K562 (cell line): ENCODE data around the gene UTS2R. TPM values are rescaled to one million over a fixed set of nuclear protein-coding genes. Genes with fewer than 3 reads are reported as not detected.
A peak's percentile ranks its signal among the peaks of the same experiment; 100 is the strongest.

Experiments used
- ATAC-seq: fragments of 200-7000 bp; cut with Tn5 transposase; 3 replicates; pipeline ENCODE4 v1.9.1; 2020; ENCODE audit warnings: moderate library complexity
- BruUV-seq: library from RNA; stranded (reverse); fragments of 400-500 nt; replicated peaks from 2 replicates; lab custom pipeline; 2021; lab: Mats Ljungman, UMichigan
- CTCF ChIA-PET: fragments of 300-600 bp; formaldehyde crosslinking; extraction: SDS; loops from one replicate; lab custom pipeline; 2021; ENCODE audit warnings: low intra/inter-chr PET ratio; lab: Yijun Ruan, JAX
- POLR2A ChIA-PET: fragments of 300-600, 350-650 bp; sonication (Branson Sonifier 250); formaldehyde crosslinking; extraction: SDS; loops from one replicate; lab custom pipeline; 2021; ENCODE audit warnings: antibody characterized with exemption, inconsistent platforms; lab: Yijun Ruan, JAX
- DNase-seq, 4 experiments: peaks; one replicate each; pipeline versions ENCODE4 v3.0.0 to v3.0.0-alpha.2; 2011 to 2018; ENCODE audit warnings: low spot score in 3 of 4, mixed read lengths in 3 of 4; ENCODE audit errors: extremely low read depth in 1 of 4
- FAIRE-seq: peaks from 2 replicates; lab custom pipeline; 2011; peaks lifted over from hg19 to GRCh38; lab: Jason Lieb, UNC
- H2AFZ ChIP-seq: 2 replicates; pipeline ENCODE4 v1.6.0; 2011; ENCODE audit warnings: low read depth, low read length, control low read depth, inconsistent platforms
- H3K27ac ChIP-seq: fragments of 200-600 bp; 3 replicates; pipeline ENCODE4 v1.8.0; 2011; ENCODE audit warnings: low read depth, mild to moderate bottlenecking, control low read depth, inconsistent platforms, low read length, moderate library complexity, mixed read lengths; ENCODE audit errors: extremely low read depth
- H3K27me3 ChIP-seq, 2 experiments: fragments of 300-600 bp in 1 of 2; 2 replicates in 1 of 2; 3 replicates in 1 of 2; pipeline versions ENCODE4 v1.6.0 to v1.8.0; 2011; ENCODE audit warnings: inconsistent platforms in 2 of 2, low read length in 2 of 2, mild to moderate bottlenecking in 1 of 2, mixed read lengths in 1 of 2, moderate library complexity in 1 of 2; ENCODE audit not compliant: control insufficient read depth in 2 of 2, insufficient read depth in 2 of 2
- H3K36me3 ChIP-seq: fragments of 300-600 bp; 3 replicates; pipeline ENCODE4 v1.8.0; 2011; ENCODE audit warnings: mild to moderate bottlenecking, low read length, inconsistent platforms; ENCODE audit not compliant: control insufficient read depth, insufficient read depth
- H3K4me1 ChIP-seq, 2 experiments: fragments of 200-600 bp in 1 of 2; replicated peaks in 1 of 2; 2 replicates in 1 of 2; 3 replicates in 1 of 2; pipeline versions ENCODE4 v1.5.1 to v1.8.0; 2011; ENCODE audit warnings: inconsistent platforms in 2 of 2, low read length in 2 of 2, mild to moderate bottlenecking in 1 of 2, mixed read lengths in 1 of 2, moderate library complexity in 1 of 2; ENCODE audit not compliant: control insufficient read depth in 2 of 2, insufficient read depth in 2 of 2
- H3K4me2 ChIP-seq: 2 replicates; pipeline ENCODE4 v1.6.1; 2011; ENCODE audit warnings: low read length, control low read depth, inconsistent platforms, mixed read lengths; ENCODE audit not compliant: insufficient read depth
- H3K4me3 ChIP-seq: fragments of 200-600 bp; sonication (generic), shearing (Covaris generic); 2 replicates; pipeline ENCODE4 v1.5.1; 2016; ENCODE audit warnings: control low read depth, inconsistent platforms
- H3K79me2 ChIP-seq: fragments of 200-600 bp; 3 replicates; pipeline ENCODE4 v1.8.0; 2011; ENCODE audit warnings: low read length, inconsistent platforms; ENCODE audit not compliant: control insufficient read depth, insufficient read depth
- H3K9ac ChIP-seq, 2 experiments: 2 replicates each; pipeline versions ENCODE4 v1.6.0 to v1.6.1; 2011; ENCODE audit warnings: low read depth in 2 of 2, low read length in 2 of 2, control low read depth in 1 of 2, inconsistent platforms in 1 of 2, mild to moderate bottlenecking in 1 of 2, mixed read lengths in 1 of 2; ENCODE audit not compliant: insufficient read depth in 1 of 2
- H3K9me1 ChIP-seq: one replicate; pipeline ENCODE4 v1.6.0; 2011; ENCODE audit warnings: inconsistent platforms, mild to moderate bottlenecking, low read length, moderate library complexity; ENCODE audit not compliant: control insufficient read depth, insufficient read depth
- H3K9me3 ChIP-seq: replicated peaks from 2 replicates; pipeline ENCODE4 v1.5.1; 2011; ENCODE audit warnings: low read depth, low read length, inconsistent platforms; ENCODE audit not compliant: control insufficient read depth, insufficient read depth
- H4K20me1 ChIP-seq: replicated peaks from 2 replicates; pipeline ENCODE4 v1.6.1; 2011; ENCODE audit warnings: low read length, inconsistent platforms, mixed read lengths; ENCODE audit not compliant: control insufficient read depth, insufficient read depth
- BACH1 ChIP-seq: fragments of 200-800 bp; sonication (Bioruptor generic); IDR thresholded peaks from 2 replicates; pipeline ENCODE4 v1.6.1; 2016; ENCODE audit warnings: missing genetic modification characterization, missing compliant biosample characterization
- CTCF ChIP-seq, 3 experiments: IDR thresholded peaks in 2 of 3; conservative IDR thresholded peaks in 1 of 3; 2 replicates each; pipeline ENCODE4 v1.5.1; 2011 to 2012; ENCODE audit warnings: low read length in 3 of 3, mild to moderate bottlenecking in 3 of 3, control low read depth in 2 of 3, improper control_type of control experiment in 1 of 3, inconsistent platforms in 1 of 3, low read depth in 1 of 3, mixed read lengths in 1 of 3, moderate library complexity in 1 of 3; ENCODE audit not compliant: insufficient read depth in 2 of 3
- GMEB1 ChIP-seq: fragments of 250-450 bp; sonication (Bioruptor Pico); IDR thresholded peaks from 2 replicates; pipeline ENCODE4 v1.4.0; 2020; ENCODE audit warnings: mild to moderate bottlenecking
- MED1 ChIP-seq: sonication (generic); formaldehyde crosslinking; IDR thresholded peaks from 2 replicates; pipeline ENCODE4 v1.8.1; 2023; ENCODE audit warnings: missing genetic modification reagents, borderline replicate concordance
- NR4A1 ChIP-seq, 2 experiments: fragments of 250-450 bp in 1 of 2; fragments of 450-650 bp in 1 of 2; sonication (Bioruptor Pico) in 1 of 2; IDR thresholded peaks; 2 replicates each; pipeline versions ENCODE4 v1.4.0 to v1.6.1; 2016 to 2020; ENCODE audit warnings: mild to moderate bottlenecking in 2 of 2, missing compliant biosample characterization in 1 of 2, missing genetic modification characterization in 1 of 2, moderate library complexity in 1 of 2
- THRB ChIP-seq: fragments of 450-650 bp; formaldehyde crosslinking; conservative IDR thresholded peaks from 2 replicates; pipeline ENCODE4 v1.4.0; 2022; ENCODE audit warnings: mild to moderate bottlenecking, missing genetic modification characterization
- ZFPM2 ChIP-seq: fragments of 250-450 bp; sonication (Bioruptor Pico); IDR thresholded peaks from 2 replicates; pipeline ENCODE4 v1.5.1; 2022; ENCODE audit warnings: mild to moderate bottlenecking
- ZKSCAN3 ChIP-seq: fragments of 250-450 bp; sonication (Bioruptor Pico); IDR thresholded peaks from 2 replicates; pipeline ENCODE4 v1.4.0; 2020
- ZNF263 ChIP-seq: sonication (generic); formaldehyde crosslinking; IDR thresholded peaks from 2 replicates; pipeline ENCODE4 v1.8.0; 2022; ENCODE audit warnings: mild to moderate bottlenecking, missing genetic modification reagents, borderline replicate concordance
- ZNF395 ChIP-seq: fragments of 200-800 bp; sonication (Bioruptor generic); IDR thresholded peaks from 2 replicates; pipeline ENCODE4 v1.6.1; 2017; ENCODE audit warnings: missing genetic modification characterization, missing compliant biosample characterization
- WGBS: fragments of 100-300 bp; shearing (Covaris generic); methylation state at CpG from one replicate; pipeline ENCODE4 v1.1.6; 2016; ENCODE audit warnings: low coverage, mixed read lengths; ENCODE audit not compliant: insufficient coverage; ENCODE audit errors: missing lambda C conversion rate; 5-methylcytosine and 5-hydroxymethylcytosine counted together
- in situ Hi-C: fragments of 300-500 bp; cut with MboI; formaldehyde crosslinking; loops from 4 replicates; pipeline ENCODE4 v1.15.0; 2018; ENCODE audit warnings: inconsistent platforms, mixed read lengths
- intact Hi-C: fragments of 100-400 bp; cut with micrococcal nuclease; formaldehyde crosslinking; loops from 2 replicates; pipeline ENCODE4 v1.14.2; 2022
- polyA plus RNA-seq, 8 experiments: library from polyadenylated mRNA; depleted of rRNA in 4 of 8; stranded (reverse) in 5 of 8; unstranded in 3 of 8; fragments of >200 nt; fragmentation: Nextera tagmentation in 2 of 8; fragmentation: Illumina TruSeq in 1 of 8; extraction: Ambion mirVana in 2 of 8; extraction: Trizol in 1 of 8; gene quantifications; 2 replicates each; pipeline versions ENCODE4 v1.2.1 to v1.2.3, GENCODE V29; 2011 to 2014; ENCODE audit warnings: inconsistent platforms in 1 of 8, missing spikeins in 1 of 8
- total RNA-seq, 7 experiments: library from RNA; depleted of rRNA in 6 of 7; stranded (reverse); fragments of >200 nt in 6 of 7; fragmentation: Illumina TruSeq in 2 of 7; extraction: Trizol in 2 of 7; gene quantifications; 2 replicates each; pipeline versions ENCODE4 v1.2.1 to v1.2.3, GENCODE V29; 2011 to 2021; ENCODE audit warnings: low replicate concordance in 1 of 7
- TF ChIP-seq, protein P1 (sequence below): fragments of 450-650 bp; IDR thresholded peaks from 2 replicates; pipeline ENCODE4 v1.6.1; 2016

The UTS2R gene
- total and polyA plus RNA-seq, 9 of the 15 experiments (the other 6 are each of a cell fraction or from before 2014, with no cell fraction given), result 0.22 TPM; not detected in 8

- TF ChIP-seq ZNF263 (CRISPR knock-in tag) (no peak), NR4A1 (CRISPR knock-in tag; IDR thresholded peaks at IDR 0.05) (no peak), NR4A1 (tag; IDR thresholded peaks at IDR 0.05) (no peak), ZNF395 (CRISPR knock-in tag) (no peak), MED1 (CRISPR knock-in tag) (no peak)
Measured at GRCh38 chr17:82327757-82328140, 43.8 kb upstream of the UTS2R start (continued).

DNA sequence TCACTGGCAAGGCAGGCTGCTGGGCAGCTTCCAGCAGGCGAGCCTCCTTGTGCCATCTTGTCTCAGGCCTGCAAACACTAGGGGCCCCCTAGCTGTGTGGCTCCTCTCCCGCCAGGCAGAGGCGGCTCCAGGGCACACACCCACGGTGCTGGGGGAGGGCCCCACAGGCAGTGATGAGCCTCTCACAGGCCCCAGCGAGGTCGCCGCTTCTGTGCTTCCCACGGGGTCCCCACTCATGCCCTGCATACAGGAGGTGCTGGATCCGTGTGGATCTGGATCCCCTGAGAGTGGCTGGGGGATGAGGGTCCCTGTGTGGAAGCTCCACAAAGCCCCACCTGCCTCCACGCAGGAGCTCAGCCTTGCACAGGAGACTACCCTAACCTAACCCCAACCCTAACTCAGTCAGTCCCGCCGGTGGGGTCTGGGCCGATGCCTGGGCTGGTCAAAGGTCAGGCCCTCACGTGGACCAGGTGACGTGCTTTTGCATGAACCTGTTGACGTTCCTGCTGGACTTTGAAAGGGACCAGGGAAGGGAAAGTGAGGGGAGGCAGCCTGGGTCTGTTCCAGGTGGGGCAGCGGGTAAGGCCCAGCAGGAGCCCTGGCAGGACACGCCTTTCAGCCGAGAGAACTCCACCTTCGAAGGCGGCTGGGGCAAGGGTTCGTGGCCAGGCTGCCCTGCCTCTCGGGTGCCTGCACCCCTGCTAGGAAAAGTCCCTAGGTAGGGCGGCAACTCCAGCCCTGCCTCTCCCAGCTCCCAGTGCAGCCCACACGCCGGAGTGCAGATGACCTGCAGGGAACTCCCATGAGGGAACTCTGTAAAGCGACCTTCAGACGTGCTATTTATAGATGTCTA lies 43.2 kb upstream of the UTS2R start:
- H3K9me3 ChIP-seq, result no peaks in the 10 kb centered on the region
- no TSS peak for BruUV-seq
- ChIA-PET CTCF (no interaction called here), POLR2A (interaction anchor here (0.6 kb wide), 1 partner anchor 306 kb away, joined by 3 read pairs; the partner anchor contains the start of gene CENPX)
- peak overlapping the region in 1 of 2 experiments; percentile 70; a peak in 2 of 4 replicates for H3K9ac ChIP-seq
- no peaks in the 10 kb centered on the region for H3K36me3 ChIP-seq
- H3K4me1 ChIP-seq, result peaks cover 43 to 97% of the 10 kb centered on the region in 2 experiments
- H3K27me3 ChIP-seq, result no peaks in the 10 kb centered on the region
- no peak overlapping the region for H3K4me3 ChIP-seq
- in situ Hi-C loops, result no loop called here
- H3K9me1 ChIP-seq, result no peaks in the 10 kb centered on the region
- 61% methylated on average over 27 of the region's 28 CpGs for WGBS
- intact Hi-C loops, result no loop called here
- H2AFZ ChIP-seq, result peak overlapping the region; percentile 33; the same call in 1 of the 2 replicates
- no peak overlapping the region for H3K4me2 ChIP-seq
- no peak overlapping the region for H3K27ac ChIP-seq
- ATAC-seq (no peak), FAIRE-seq (no peak), DNase-seq (no peak)
- no peaks in the 10 kb centered on the region for H4K20me1 ChIP-seq
- H3K79me2 ChIP-seq, result peaks cover 11% of the 10 kb centered on the region; the same call in 2 of the 3 replicates
- no peak for TF ChIP-seq ZKSCAN3 (CRISPR knock-in tag)
- TF ChIP-seq ZFPM2 (CRISPR knock-in tag), result no peak
- no peak for TF ChIP-seq BACH1 (tag)
- TF ChIP-seq CTCF (IDR thresholded peaks at IDR 0.05 in 2 of 3, conservative IDR thresholded peaks at IDR 0.05 in 1 of 3; ENCODE audit: insufficient read depth in 2 of 3, low read depth in 1 of 3, low read length in 3 of 3), result no peak
- TF ChIP-seq THRB, result no peak
- TF ChIP-seq, protein P1, sequence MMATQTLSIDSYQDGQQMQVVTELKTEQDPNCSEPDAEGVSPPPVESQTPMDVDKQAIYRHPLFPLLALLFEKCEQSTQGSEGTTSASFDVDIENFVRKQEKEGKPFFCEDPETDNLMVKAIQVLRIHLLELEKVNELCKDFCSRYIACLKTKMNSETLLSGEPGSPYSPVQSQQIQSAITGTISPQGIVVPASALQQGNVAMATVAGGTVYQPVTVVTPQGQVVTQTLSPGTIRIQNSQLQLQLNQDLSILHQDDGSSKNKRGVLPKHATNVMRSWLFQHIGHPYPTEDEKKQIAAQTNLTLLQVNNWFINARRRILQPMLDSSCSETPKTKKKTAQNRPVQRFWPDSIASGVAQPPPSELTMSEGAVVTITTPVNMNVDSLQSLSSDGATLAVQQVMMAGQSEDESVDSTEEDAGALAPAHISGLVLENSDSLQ, result no peak
- TF ChIP-seq GMEB1 (CRISPR knock-in tag), result no peak
